SK-N-SH treated with all-trans-retinoic acid at 6 μM for 48 hours (cell line): Measurements from ENCODE around the gene RAB3B.

Experiments
- ATAC-seq: fragments of 200-7000 bp; cut with Tn5 transposase; 3 replicates; pipeline ENCODE4 v1.9.1; 2020; ENCODE audit warnings: mild to moderate bottlenecking, moderate library complexity
- ARNTL ChIP-seq: fragments of 450-650 bp; formaldehyde crosslinking; IDR thresholded peaks from 2 replicates; pipeline ENCODE4 v1.5.0; 2020; ENCODE audit warnings: low read depth, mild to moderate bottlenecking, moderate library complexity, borderline replicate concordance
- BACH2 ChIP-seq: fragments of 250-450 bp; sonication (Bioruptor Pico); IDR thresholded peaks from 2 replicates; pipeline ENCODE4 v1.9.0; 2021; ENCODE audit warnings: mild to moderate bottlenecking, borderline replicate concordance
- CREB5 ChIP-seq: fragments of 250-450 bp; sonication (Bioruptor Pico); IDR thresholded peaks from 2 replicates; pipeline ENCODE4 v1.5.1; 2020; ENCODE audit warnings: low read depth, mild to moderate bottlenecking, moderate library complexity
- CSDC2 ChIP-seq: fragments of 250-450 bp; sonication (Bioruptor Pico); IDR thresholded peaks from 2 replicates; pipeline ENCODE4 v1.5.0; 2020; ENCODE audit warnings: mild to moderate bottlenecking, moderate library complexity
- ESRRG ChIP-seq: fragments of 250-450 bp; sonication (Bioruptor Pico); IDR thresholded peaks from 2 replicates; pipeline ENCODE4 v1.6.1; 2021; ENCODE audit warnings: mild to moderate bottlenecking
- GLIS3 ChIP-seq: fragments of 250-450 bp; sonication (Bioruptor Pico); IDR thresholded peaks from 2 replicates; pipeline ENCODE4 v1.5.0; 2020; ENCODE audit warnings: mild to moderate bottlenecking, moderate library complexity
- ISL1 ChIP-seq: fragments of 250-450 bp; sonication (Bioruptor Pico); IDR thresholded peaks from 2 replicates; pipeline ENCODE4 v2.1.2; 2022; ENCODE audit warnings: mild to moderate bottlenecking, moderate library complexity
- PATZ1 ChIP-seq: fragments of 250-450 bp; sonication (Bioruptor Pico); IDR thresholded peaks from 2 replicates; pipeline ENCODE4 v1.8.0; 2020; ENCODE audit warnings: mild to moderate bottlenecking, moderate library complexity, borderline replicate concordance
- POU6F1 ChIP-seq: fragments of 250-450 bp; sonication (Bioruptor Pico); IDR thresholded peaks from 2 replicates; pipeline ENCODE4 v1.8.0; 2021; ENCODE audit warnings: low read depth, mild to moderate bottlenecking, moderate library complexity, borderline replicate concordance
- SNAI2 ChIP-seq: fragments of 250-450 bp; sonication (Bioruptor Pico); IDR thresholded peaks from 2 replicates; pipeline ENCODE4 v1.5.0; 2020; ENCODE audit warnings: mild to moderate bottlenecking, moderate library complexity
- TCF4 ChIP-seq: fragments of 250-450 bp; sonication (Bioruptor Pico); IDR thresholded peaks from 2 replicates; pipeline ENCODE4 v1.8.0; 2021; ENCODE audit warnings: mild to moderate bottlenecking, moderate library complexity, borderline replicate concordance
- TOX ChIP-seq: fragments of 250-450 bp; sonication (Bioruptor Pico); IDR thresholded peaks from 2 replicates; pipeline ENCODE4 v1.8.0; 2021; ENCODE audit warnings: mild to moderate bottlenecking, moderate library complexity, borderline replicate concordance
- TSHZ2 ChIP-seq: fragments of 250-450 bp; sonication (Bioruptor Pico); IDR thresholded peaks from 2 replicates; pipeline ENCODE4 v1.5.0; 2020; ENCODE audit warnings: mild to moderate bottlenecking, moderate library complexity
- ZC3H10 ChIP-seq: fragments of 250-450 bp; sonication (Bioruptor Pico); IDR thresholded peaks from 2 replicates; pipeline ENCODE4 v1.5.1; 2021; ENCODE audit warnings: mild to moderate bottlenecking, moderate library complexity
- ZFP3 ChIP-seq: fragments of 250-450 bp; sonication (Bioruptor Pico); IDR thresholded peaks from 2 replicates; pipeline ENCODE4 v1.5.0; 2020; ENCODE audit warnings: mild to moderate bottlenecking, moderate library complexity
- ZFP30 ChIP-seq: fragments of 450-650 bp; formaldehyde crosslinking; IDR thresholded peaks from 2 replicates; pipeline ENCODE4 v1.5.0; 2022; ENCODE audit warnings: mild to moderate bottlenecking, moderate library complexity
- ZNF565 ChIP-seq: fragments of 450-650 bp; formaldehyde crosslinking; conservative IDR thresholded peaks from 2 replicates; pipeline ENCODE4 v1.5.0; 2020; ENCODE audit warnings: low read depth, mild to moderate bottlenecking, moderate library complexity
- ZNF70 ChIP-seq: fragments of 450-650 bp; formaldehyde crosslinking; IDR thresholded peaks from 2 replicates; pipeline ENCODE4 v1.5.0; 2020; ENCODE audit warnings: mild to moderate bottlenecking, moderate library complexity
- ZNF8 ChIP-seq: fragments of 450-650 bp; formaldehyde crosslinking; IDR thresholded peaks from 2 replicates; pipeline ENCODE4 v1.5.0; 2020; ENCODE audit warnings: mild to moderate bottlenecking, moderate library complexity

RAB3B gene

GRCh38 chr1:51989582-51990477, 670 bp downstream of the RAB3B start (continued):
- no peak for TF ChIP-seq BACH2
- no peak for TF ChIP-seq ARNTL
- TF ChIP-seq TOX = no peak
- no peak for TF ChIP-seq ISL1 (CRISPR knock-in tag)
- no peak for TF ChIP-seq SNAI2 (CRISPR knock-in tag)
- TF ChIP-seq POU6F1 (CRISPR knock-in tag) = no peak

- ATAC-seq = no peak
- TF ChIP-seq TCF4 (no peak), CREB5 (no peak), ZC3H10 (CRISPR knock-in tag) (no peak), TSHZ2 (CRISPR knock-in tag) (no peak), ZNF70 (CRISPR knock-in tag) (no peak), BACH2 (no peak), ZFP30 (CRISPR knock-in tag) (no peak), ZFP3 (no peak), GLIS3 (no peak), ZNF8 (CRISPR knock-in tag) (no peak), CSDC2 (CRISPR knock-in tag) (no peak), ZNF565 (CRISPR knock-in tag) (no peak), ESRRG (CRISPR knock-in tag) (no peak)
These were observed 2.2 kb downstream of the RAB3B start for GRCh38 chr1:51988254-51988653.

- TF ChIP-seq TCF4 (no peak), SNAI2 (CRISPR knock-in tag) (no peak), ZFP30 (CRISPR knock-in tag) (no peak)
- ATAC-seq = no peak
These were observed 3.8 kb downstream of the RAB3B start for GRCh38 chr1:51986718-51987117.

- TF ChIP-seq SNAI2 (CRISPR knock-in tag) (no peak), PATZ1 (no peak), ISL1 (CRISPR knock-in tag) (no peak), TOX (no peak), ZNF8 (CRISPR knock-in tag) (no peak), BACH2 (no peak), ZNF70 (CRISPR knock-in tag) (no peak), ZFP30 (CRISPR knock-in tag) (no peak), CREB5 (no peak), POU6F1 (CRISPR knock-in tag) (no peak), TCF4 (no peak), ESRRG (CRISPR knock-in tag) (no peak)
- ATAC-seq = no peak
These were observed 8.3 kb downstream of the RAB3B start for GRCh38 chr1:51982161-51982560.
